Measurements from ENCODE around the gene GAP43.

Gene GAP43

GRCh38 chr3:115628075-115628412 is 4.7 kb downstream of the GAP43 start:
- TF ChIP-seq CTCF (IDR thresholded peaks at IDR 0.05; ENCODE audit: unreplicated experiment in 3 of 3), result no peak
- Mint-ChIP-seq H3K9me3 (no peaks in the 10 kb centered on the region), H3K27ac (no peak overlapping the region), H3K4me3 (no peak overlapping the region), H3K27me3 (ENCODE audit: low read depth) (peaks cover 44% of the 10 kb centered on the region), H3K4me1 (peaks cover 6% of the 10 kb centered on the region), H3K36me3 (ENCODE audit: low read depth) (no peaks in the 10 kb centered on the region)

- no peak for TF ChIP-seq CTCF (IDR thresholded peaks at IDR 0.05; ENCODE audit: unreplicated experiment in 3 of 3)
Observed at GRCh38 chr3:115630850-115631249, 7.5 kb downstream of the GAP43 start.

GRCh38 chr3:115632026-115632425 is 8.7 kb downstream of the GAP43 start:
- H3K9me3 Mint-ChIP-seq, result no peaks in the 10 kb centered on the region
- no peak overlapping the region for H3K27ac Mint-ChIP-seq
- no peaks in the 10 kb centered on the region for H3K36me3 Mint-ChIP-seq (ENCODE audit: low read depth)
- TF ChIP-seq CTCF (IDR thresholded peaks at IDR 0.05; ENCODE audit: unreplicated experiment in 3 of 3), result no peak
- no peaks in the 10 kb centered on the region for H3K4me1 Mint-ChIP-seq
- H3K4me3 Mint-ChIP-seq, result no peak overlapping the region
- peaks cover 4% of the 10 kb centered on the region for H3K27me3 Mint-ChIP-seq (ENCODE audit: low read depth)

More at GRCh38 chr3:115630850-115631249, 7.5 kb downstream of the GAP43 start:
- no peaks in the 10 kb centered on the region for H3K36me3 Mint-ChIP-seq (ENCODE audit: low read depth)
- no peaks in the 10 kb centered on the region for H3K4me1 Mint-ChIP-seq
- H3K4me3 Mint-ChIP-seq, result no peak overlapping the region
- peaks cover 16% of the 10 kb centered on the region for H3K27me3 Mint-ChIP-seq (ENCODE audit: low read depth)
- H3K27ac Mint-ChIP-seq, result no peak overlapping the region
- no peaks in the 10 kb centered on the region for H3K9me3 Mint-ChIP-seq

GRCh38 chr3:115633467-115633866 is 10.2 kb downstream of the GAP43 start:
- Mint-ChIP-seq H3K9me3 (no peaks in the 10 kb centered on the region), H3K27ac (no peak overlapping the region), H3K27me3 (ENCODE audit: low read depth) (no peaks in the 10 kb centered on the region), H3K4me3 (no peak overlapping the region), H3K36me3 (ENCODE audit: low read depth) (no peaks in the 10 kb centered on the region), H3K4me1 (no peaks in the 10 kb centered on the region)
- TF ChIP-seq CTCF (IDR thresholded peaks at IDR 0.05; ENCODE audit: unreplicated experiment in 3 of 3), result no peak

GRCh38 chr3:115634052-115634451 is 10.7 kb downstream of the GAP43 start:
- H3K27me3 Mint-ChIP-seq (ENCODE audit: low read depth), result no peaks in the 10 kb centered on the region
- H3K36me3 Mint-ChIP-seq (ENCODE audit: low read depth), result no peaks in the 10 kb centered on the region
- H3K4me3 Mint-ChIP-seq, result no peak overlapping the region
- no peak for TF ChIP-seq CTCF (IDR thresholded peaks at IDR 0.05; ENCODE audit: unreplicated experiment in 3 of 3)
- H3K4me1 Mint-ChIP-seq, result no peaks in the 10 kb centered on the region
- H3K27ac Mint-ChIP-seq, result no peak overlapping the region
- H3K9me3 Mint-ChIP-seq, result no peaks in the 10 kb centered on the region

GRCh38 chr3:115635406-115635805 is 12.1 kb downstream of the GAP43 start:
- TF ChIP-seq CTCF (IDR thresholded peaks at IDR 0.05; ENCODE audit: unreplicated experiment in 3 of 3), result no peak
- Mint-ChIP-seq H3K4me1 (no peaks in the 10 kb centered on the region), H3K27ac (no peak overlapping the region), H3K36me3 (ENCODE audit: low read depth) (no peaks in the 10 kb centered on the region), H3K9me3 (no peaks in the 10 kb centered on the region), H3K4me3 (no peak overlapping the region), H3K27me3 (ENCODE audit: low read depth) (no peaks in the 10 kb centered on the region)

Measured in nephron (organoid).